Measurements from ENCODE around the gene GHRH. TPM values are rescaled to one million over a fixed set of nuclear protein-coding genes. Genes with fewer than 3 reads are reported as not detected.

The GHRH gene
- total RNA-seq, 1 donor from 2014 or later = not detected

DNA sequence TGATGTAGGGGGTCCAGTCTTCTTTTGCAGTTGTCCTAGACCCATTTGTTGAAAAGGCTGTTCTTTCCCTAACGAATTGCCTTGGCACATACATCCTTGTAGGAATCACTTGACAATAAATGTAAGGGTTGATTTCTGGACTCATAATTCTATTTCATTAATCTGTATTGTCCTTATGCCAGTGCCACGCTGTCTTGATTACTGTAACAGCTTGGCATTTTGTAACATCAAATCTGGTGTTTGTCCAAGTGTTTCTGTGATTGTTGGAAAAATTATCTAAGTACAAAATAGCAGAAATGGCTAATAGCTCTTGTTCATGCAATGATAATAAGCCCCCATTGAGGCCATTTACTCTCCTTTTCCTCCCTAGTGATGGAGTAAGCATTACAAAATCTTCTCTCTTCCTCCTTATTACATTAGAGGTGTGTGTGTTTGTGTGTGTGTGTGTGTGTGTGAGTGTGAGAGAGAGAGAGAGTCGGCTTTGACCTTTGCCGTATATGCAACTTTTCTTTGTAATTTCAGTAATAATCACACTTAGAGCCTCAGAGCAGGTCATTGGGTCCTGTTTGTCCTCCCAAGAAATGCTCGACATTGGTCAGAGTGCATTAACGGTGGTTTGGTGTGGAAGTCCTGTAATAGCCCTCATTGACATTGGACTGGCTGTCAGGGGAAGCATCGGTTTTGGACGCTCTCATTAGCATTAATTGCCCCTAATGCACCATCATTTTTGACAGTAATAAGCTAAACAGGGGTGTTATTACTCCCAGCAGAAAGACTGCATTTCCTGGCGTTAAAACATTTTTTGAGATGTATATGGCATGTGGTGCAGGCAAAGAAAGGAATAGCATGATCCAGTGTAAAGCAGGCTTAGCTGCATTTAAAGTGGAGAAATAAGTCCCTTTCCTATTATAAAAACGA is 41.6 kb downstream of the GHRH start:
- TF ChIP-seq CTCF (conservative IDR thresholded peaks at IDR 0.05; ENCODE audit: low read depth, low read length) = no peak
- DNase-seq (ENCODE audit: low read depth) = no peak
- H3K4me3 ChIP-seq (ENCODE audit: low read depth, low read length) = no peak overlapping the region

DNA sequence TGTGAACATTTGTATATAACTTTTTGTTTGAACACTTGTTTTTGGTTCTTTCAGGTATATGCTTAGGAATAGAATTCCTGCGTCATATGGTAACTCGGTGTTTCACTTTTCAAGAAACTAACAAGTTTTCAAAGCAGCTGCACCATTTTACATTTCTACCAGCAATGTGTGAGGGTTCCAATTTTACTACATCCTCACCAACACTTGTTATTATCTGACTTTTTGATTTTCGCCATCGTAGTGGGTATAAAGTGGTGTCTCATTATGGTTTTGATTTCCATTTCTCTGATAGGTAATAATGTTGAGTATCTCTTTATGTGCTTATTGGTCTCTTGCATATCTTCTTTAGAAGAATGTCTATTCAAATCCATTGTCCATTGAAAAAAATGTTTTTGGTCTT is 42.6 kb downstream of the GHRH start:
- no peak overlapping the region for H3K4me3 ChIP-seq (ENCODE audit: low read depth, low read length)
- no peak for TF ChIP-seq CTCF (conservative IDR thresholded peaks at IDR 0.05; ENCODE audit: low read depth, low read length)
- no peak for DNase-seq (ENCODE audit: low read depth)

- no peak for TF ChIP-seq CTCF (conservative IDR thresholded peaks at IDR 0.05; ENCODE audit: low read depth, low read length)
- H3K4me3 ChIP-seq (ENCODE audit: low read depth, low read length) = no peak overlapping the region
- DNase-seq (ENCODE audit: low read depth) = no peak
These were observed 43.2 kb downstream of the GHRH start for GRCh38 chr20:37218441-37218840.

GRCh38 chr20:37209661-37210314 is 51.8 kb downstream of the GHRH start:
- TF ChIP-seq CTCF (conservative IDR thresholded peaks at IDR 0.05; ENCODE audit: low read depth, low read length) = no peak
- no peak overlapping the region for H3K4me3 ChIP-seq (ENCODE audit: low read depth, low read length)
- no peak for DNase-seq (ENCODE audit: low read depth)

DNA sequence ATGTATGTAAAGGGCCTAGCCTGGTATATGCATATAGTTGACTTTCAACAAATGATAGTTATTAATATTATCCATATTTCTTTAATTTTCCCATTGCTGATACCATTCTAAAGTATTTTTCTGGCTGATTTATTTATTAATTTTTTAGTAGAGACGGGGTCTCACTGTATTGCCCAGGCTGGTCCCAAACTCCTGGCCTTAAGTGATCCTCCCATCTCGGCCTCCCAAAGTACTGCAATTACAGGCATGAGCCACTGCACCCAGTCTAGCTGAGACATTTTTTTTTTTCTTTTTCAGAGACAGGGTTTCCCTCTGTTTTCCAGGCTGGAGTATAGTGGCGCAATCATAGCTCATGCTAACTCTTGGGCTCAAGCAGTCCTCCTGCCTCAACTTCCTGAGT is 52.4 kb downstream of the GHRH start:
- no peak for DNase-seq (ENCODE audit: low read depth)
- no peak for TF ChIP-seq CTCF (conservative IDR thresholded peaks at IDR 0.05; ENCODE audit: low read depth, low read length)
- H3K4me3 ChIP-seq (ENCODE audit: low read depth, low read length) = no peak overlapping the region

DNA sequence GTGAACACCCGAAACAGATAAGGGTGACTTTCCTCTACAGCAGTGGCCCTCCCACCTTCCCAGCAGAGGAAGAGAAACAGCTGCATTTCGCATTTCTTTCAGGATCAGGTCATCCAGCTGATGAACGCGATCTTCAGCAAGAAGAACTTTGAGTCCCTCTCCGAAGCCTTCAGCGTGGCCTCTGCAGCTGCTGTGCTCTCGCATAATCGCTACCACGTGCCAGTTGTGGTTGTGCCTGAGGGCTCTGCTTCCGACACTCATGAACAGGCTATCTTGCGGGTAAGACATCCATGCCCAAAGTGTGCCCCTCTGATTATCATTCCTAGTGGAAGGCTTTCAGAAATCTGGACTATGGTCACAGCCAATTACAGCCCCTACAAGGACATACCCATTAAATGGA is 54.4 kb downstream of the GHRH start:
- no peak for DNase-seq (ENCODE audit: low read depth)
- no peak overlapping the region for H3K4me3 ChIP-seq (ENCODE audit: low read depth, low read length)
- TF ChIP-seq CTCF (conservative IDR thresholded peaks at IDR 0.05; ENCODE audit: low read depth, low read length) = no peak

Data from epithelial cell of proximal tubule (primary cell).